Dedifferentiated amniotic fluid mesenchymal stem cell (primary cell): Measurements from ENCODE around the gene SUZ12.
A peak's percentile ranks its signal among the peaks of the same experiment; 100 is the strongest.
"Not testable (repeated sequence)": the region's sequence is repeated elsewhere in the genome, so short reads cannot be mapped to it uniquely, and the experiment has no call there.

ENCODE experiments used
- DNase-seq: peaks from one replicate; pipeline ENCODE4 v3.0.0-alpha.2; 2016; ENCODE audit errors: extremely low spot score

Gene SUZ12

GRCh38 chr17:31936615-31937609, at the start of gene SUZ12:
Gene SUZ12 (plus strand): TSS chr17:31937007. CDS start chr17:31937247, 240 bp downstream.
- peak; percentile 83 for DNase-seq

- no peak for DNase-seq
These were observed 48.7 kb upstream of the SUZ12 start for GRCh38 chr17:31888124-31888523.

GRCh38 chr17:31900877-31901276, 35.9 kb upstream of the SUZ12 start:
- no peak for DNase-seq

GRCh38 chr17:31902693-31903092, 34.1 kb upstream of the SUZ12 start:
- DNase-seq: no peak

GRCh38 chr17:31903401-31903800, 33.4 kb upstream of the SUZ12 start:
- DNase-seq: no peak

- DNase-seq: peak; percentile 49
These were observed 29.4 kb upstream of the SUZ12 start for GRCh38 chr17:31907342-31907962.

GRCh38 chr17:31908386-31908785, 28.4 kb upstream of the SUZ12 start:
- no peak for DNase-seq

- not testable (repeated sequence) for DNase-seq
These were observed 24.1 kb upstream of the SUZ12 start for GRCh38 chr17:31912705-31913104.

- DNase-seq: peak; percentile 14
These were observed 21.2 kb upstream of the SUZ12 start for GRCh38 chr17:31915456-31916100.

GRCh38 chr17:31916491-31917064, 20.2 kb upstream of the SUZ12 start:
- DNase-seq: no peak

GRCh38 chr17:31917065-31917529, 19.7 kb upstream of the SUZ12 start:
- DNase-seq: no peak

- not testable (repeated sequence) for DNase-seq
These were observed 19.1 kb upstream of the SUZ12 start for GRCh38 chr17:31917721-31918120.

- DNase-seq: no peak
These were observed 18.1 kb upstream of the SUZ12 start for GRCh38 chr17:31918701-31919128.

GRCh38 chr17:31919802-31920525, 16.8 kb upstream of the SUZ12 start:
- DNase-seq: peak; percentile 49

GRCh38 chr17:31926100-31926729, 10.6 kb upstream of the SUZ12 start:
- DNase-seq: no peak

GRCh38 chr17:31931756-31932155, 5.1 kb upstream of the SUZ12 start:
- no peak for DNase-seq

GRCh38 chr17:31935512-31935911, 1.3 kb upstream of the SUZ12 start:
- DNase-seq: no peak

- DNase-seq: not testable (repeated sequence)
These were observed 1.3 kb downstream of the SUZ12 start for GRCh38 chr17:31937926-31938641.

GRCh38 chr17:31941916-31942315, 5.1 kb downstream of the SUZ12 start:
- not testable (repeated sequence) for DNase-seq

- DNase-seq: not testable (repeated sequence)
These were observed 5.6 kb downstream of the SUZ12 start for GRCh38 chr17:31942396-31942795.
